ENCODE measurements around the gene MGST1.

Gene MGST1
- total RNA-seq = 0 reads per million in 4 experiments

- DNase-seq = no peak
These were observed at the start of gene MGST1 for GRCh38 chr12:16347391-16348298. Gene MGST1, plus strand, starts transcription at chr12:16347645. Its CDS starts 6,608 bp downstream, at chr12:16354253.

- DNase-seq = no peak
These were observed 48.0 kb upstream of the MGST1 start for GRCh38 chr12:16299403-16299802.

GRCh38 chr12:16300122-16300521 is 47.3 kb upstream of the MGST1 start:
- DNase-seq = no peak

GRCh38 chr12:16300736-16301135 is 46.7 kb upstream of the MGST1 start:
- no peak for DNase-seq

- DNase-seq = no peak
These were observed 43.5 kb upstream of the MGST1 start for GRCh38 chr12:16303939-16304338.

- no peak for DNase-seq
These were observed 39.5 kb upstream of the MGST1 start for GRCh38 chr12:16307856-16308475.

- no peak for DNase-seq
These were observed 36.5 kb upstream of the MGST1 start for GRCh38 chr12:16310934-16311333.

- DNase-seq = no peak
These were observed 24.4 kb upstream of the MGST1 start for GRCh38 chr12:16323010-16323409.

- no peak for DNase-seq
These were observed 23.8 kb upstream of the MGST1 start for GRCh38 chr12:16323638-16324037.

GRCh38 chr12:16324272-16324671 is 23.2 kb upstream of the MGST1 start:
- DNase-seq = no peak

GRCh38 chr12:16324772-16325171 is 22.7 kb upstream of the MGST1 start:
- no peak for DNase-seq

GRCh38 chr12:16325426-16325825 is 22.0 kb upstream of the MGST1 start:
- DNase-seq = no peak

- no peak for DNase-seq
These were observed 19.5 kb upstream of the MGST1 start for GRCh38 chr12:16327963-16328362.

- DNase-seq = no peak
These were observed 17.9 kb upstream of the MGST1 start for GRCh38 chr12:16329594-16329993.

GRCh38 chr12:16330560-16330959 is 16.9 kb upstream of the MGST1 start:
- no peak for DNase-seq

- DNase-seq = no peak
These were observed 15.4 kb upstream of the MGST1 start for GRCh38 chr12:16331998-16332397.

GRCh38 chr12:16335838-16336237 is 11.6 kb upstream of the MGST1 start:
- no peak for DNase-seq

- no peak for DNase-seq
These were observed 3.2 kb upstream of the MGST1 start for GRCh38 chr12:16344269-16344668.

- DNase-seq = no peak
These were observed 2.3 kb upstream of the MGST1 start for GRCh38 chr12:16345105-16345504.

GRCh38 chr12:16346958-16347357 is 487 bp upstream of the MGST1 start:
- no peak for DNase-seq

GRCh38 chr12:16348435-16349130 is 1.1 kb downstream of the MGST1 start:
- no peak for DNase-seq

GRCh38 chr12:16349131-16349460 is 1.7 kb downstream of the MGST1 start:
- no peak for DNase-seq

- no peak for DNase-seq
These were observed 3.2 kb downstream of the MGST1 start for GRCh38 chr12:16350682-16351081.

- no peak for DNase-seq
These were observed 5.0 kb downstream of the MGST1 start for GRCh38 chr12:16352481-16352880.

All from effector CD8-positive, alpha-beta T cell (primary cell).